Ishikawa (cell line): ENCODE results near the gene KIF19.

Experiments
- CEBPB ChIP-seq: IDR thresholded peaks from 2 replicates; pipeline ENCODE4 v1.6.1; 2012
- CREB1 ChIP-seq: IDR thresholded peaks from 2 replicates; pipeline ENCODE4 v1.6.1; 2012; ENCODE audit warnings: low read depth
- EGR1 ChIP-seq: IDR thresholded peaks from 2 replicates; pipeline ENCODE4 v1.6.1; 2012
- EP300 ChIP-seq: IDR thresholded peaks from 2 replicates; pipeline ENCODE4 v1.6.1; 2012; ENCODE audit warnings: borderline replicate concordance
- FOXM1 ChIP-seq: IDR thresholded peaks from 2 replicates; pipeline ENCODE4 v1.6.1; 2012; ENCODE audit warnings: low read depth, borderline replicate concordance
- NFIC ChIP-seq: IDR thresholded peaks from 2 replicates; pipeline ENCODE4 v1.6.1; 2012
- RAD21 ChIP-seq: IDR thresholded peaks from 2 replicates; pipeline ENCODE4 v1.6.1; 2012; ENCODE audit warnings: low read depth
- REST ChIP-seq: IDR thresholded peaks from 2 replicates; pipeline ENCODE4 v1.6.1; 2012; ENCODE audit warnings: low read depth, mild to moderate bottlenecking
- TAF1 ChIP-seq: IDR thresholded peaks from 2 replicates; pipeline ENCODE4 v1.6.1; 2012; ENCODE audit warnings: low read depth, mild to moderate bottlenecking
- TCF12 ChIP-seq: IDR thresholded peaks from 2 replicates; pipeline ENCODE4 v1.6.1; 2012; ENCODE audit warnings: low read depth
- TEAD4 ChIP-seq: IDR thresholded peaks from 2 replicates; pipeline ENCODE4 v1.6.1; 2012
- USF1 ChIP-seq: IDR thresholded peaks from 2 replicates; pipeline ENCODE4 v1.6.1; 2012
- YY1 ChIP-seq: IDR thresholded peaks from 2 replicates; pipeline ENCODE4 v1.6.1; 2012; ENCODE audit warnings: low read depth
- ZBTB7A ChIP-seq: IDR thresholded peaks from 2 replicates; pipeline ENCODE4 v1.6.1; 2012; ENCODE audit warnings: low read depth
- TF ChIP-seq, protein P1 (sequence below): IDR thresholded peaks from 2 replicates; pipeline ENCODE4 v1.6.1; 2012

The KIF19 gene

GRCh38 chr17:74340470-74341023 lies 14.5 kb downstream of the KIF19 start:
- TF ChIP-seq, protein P1, sequence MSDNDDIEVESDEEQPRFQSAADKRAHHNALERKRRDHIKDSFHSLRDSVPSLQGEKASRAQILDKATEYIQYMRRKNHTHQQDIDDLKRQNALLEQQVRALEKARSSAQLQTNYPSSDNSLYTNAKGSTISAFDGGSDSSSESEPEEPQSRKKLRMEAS = no peak
- no peak for TF ChIP-seq REST
- TF ChIP-seq TCF12 = no peak
- TF ChIP-seq CREB1 = no peak
- no peak for TF ChIP-seq ZBTB7A

- TF ChIP-seq CREB1 (no peak), FOXM1 (no peak), EP300 (no peak), NFIC (no peak), EGR1 (no peak), RAD21 (no peak), YY1 (no peak), USF1 (no peak), REST (no peak), TAF1 (no peak), TCF12 (no peak), CEBPB (no peak), ZBTB7A (no peak), TEAD4 (no peak)
- TF ChIP-seq, protein P1 = no peak
Measured at GRCh38 chr17:74342224-74342623, 16.2 kb downstream of the KIF19 start.

DNA sequence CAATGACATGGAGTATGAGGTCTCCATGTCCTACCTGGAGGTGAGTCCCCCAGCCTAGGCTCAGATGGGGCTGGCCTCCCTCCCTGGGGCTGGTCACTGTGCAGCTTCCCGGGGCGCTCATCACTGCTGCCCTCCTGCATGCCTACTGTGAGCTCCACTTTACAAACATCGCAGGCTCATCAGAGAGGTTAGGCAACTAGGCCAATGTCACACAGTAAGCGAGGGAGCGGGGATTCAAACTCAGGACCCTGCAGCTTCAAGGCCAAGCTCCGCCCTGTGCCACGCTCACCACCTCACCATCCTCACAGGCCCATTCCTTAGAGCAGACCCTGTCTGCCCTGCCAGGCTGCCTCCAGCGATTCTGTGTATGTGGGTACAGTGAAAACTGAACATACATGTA lies 17.1 kb downstream of the KIF19 start:
- TF ChIP-seq CEBPB = no peak
- TF ChIP-seq RAD21 = no peak
- no peak for TF ChIP-seq TEAD4
- no peak for TF ChIP-seq EGR1
- no peak for TF ChIP-seq TCF12
- no peak for TF ChIP-seq NFIC
- no peak for TF ChIP-seq TAF1
- TF ChIP-seq REST = no peak
- TF ChIP-seq FOXM1 = no peak
- no peak for TF ChIP-seq YY1
- no peak for TF ChIP-seq CREB1
- TF ChIP-seq ZBTB7A = no peak
- TF ChIP-seq, protein P1 = no peak
- no peak for TF ChIP-seq USF1
- no peak for TF ChIP-seq EP300

DNA sequence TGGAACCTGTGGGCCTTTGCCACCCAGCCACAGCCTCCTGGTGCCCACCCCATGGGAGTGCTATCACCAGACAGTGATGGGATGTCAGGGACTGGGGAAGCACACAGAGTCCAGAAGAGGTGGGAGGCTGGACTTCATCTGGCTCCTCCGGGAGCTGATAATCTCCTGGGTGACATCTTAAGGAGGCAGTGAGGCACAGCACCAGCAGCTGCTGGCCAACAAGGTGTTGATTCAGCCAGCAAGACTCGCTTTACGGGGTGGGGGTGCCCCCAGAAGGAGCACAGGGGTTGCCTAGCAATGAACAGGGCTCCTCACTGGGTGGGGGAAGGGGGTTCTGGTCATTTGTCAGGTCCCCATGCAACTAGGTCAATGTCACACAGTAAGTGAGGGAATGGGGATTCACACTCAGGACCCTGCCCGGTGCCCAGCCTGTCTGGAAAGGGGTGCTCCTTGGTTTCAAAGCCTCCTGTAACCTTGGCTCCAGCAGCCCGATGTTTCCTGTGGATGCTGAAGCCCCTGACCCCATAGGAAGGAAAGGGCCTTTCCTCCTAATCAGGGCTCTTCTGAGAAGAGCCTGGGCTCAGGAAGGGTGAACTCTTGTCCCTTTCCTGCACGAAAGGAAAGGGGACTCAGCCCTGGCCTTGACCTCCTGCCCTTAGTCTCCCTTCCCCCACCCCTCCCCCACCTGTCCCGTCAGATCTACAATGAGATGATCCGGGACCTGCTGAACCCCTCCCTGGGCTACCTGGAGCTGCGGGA lies 17.7 kb downstream of the KIF19 start:
- TF ChIP-seq CREB1 = no peak
- no peak for TF ChIP-seq FOXM1
- TF ChIP-seq YY1 = no peak
- TF ChIP-seq NFIC = no peak
- no peak for TF ChIP-seq REST
- no peak for TF ChIP-seq CEBPB
- no peak for TF ChIP-seq RAD21
- no peak for TF ChIP-seq EP300
- no peak for TF ChIP-seq USF1
- TF ChIP-seq, protein P1 = no peak
- TF ChIP-seq TEAD4 = no peak
- TF ChIP-seq EGR1 = no peak
- no peak for TF ChIP-seq ZBTB7A
- no peak for TF ChIP-seq TAF1
- no peak for TF ChIP-seq TCF12
